Epithelial cell of proximal tubule (primary cell): ENCODE measurements around the gene MPHOSPH10. TPM values are rescaled to one million over a fixed set of nuclear protein-coding genes. Genes with fewer than 3 reads are reported as not detected.
"Not testable (repeated sequence)": the region's sequence is repeated elsewhere in the genome, so short reads cannot be mapped to it uniquely, and the experiment has no call there.

Experiments
- DNase-seq: peaks from one replicate; pipeline ENCODE4 v3.0.0-alpha.2; 2011; ENCODE audit warnings: low read depth
- H3K4me3 ChIP-seq: 2 replicates; pipeline ENCODE4 v1.5.1; 2011; ENCODE audit warnings: low read depth, mild to moderate bottlenecking, low read length
- CTCF ChIP-seq: conservative IDR thresholded peaks from 2 replicates; pipeline ENCODE4 v1.5.1; 2012; ENCODE audit warnings: low read depth, mild to moderate bottlenecking, low read length
- total RNA-seq: library from RNA; depleted of rRNA; stranded (reverse); fragments of >200 nt; gene quantifications from 2 replicates; pipeline ENCODE4 v1.2.3, GENCODE V29; 2015

Gene MPHOSPH10
- total RNA-seq, 1 donor from 2014 or later = 23.4 TPM

GRCh38 chr2:71100195-71100964 is 30.1 kb upstream of the MPHOSPH10 start:
- H3K4me3 ChIP-seq = no peak overlapping the region
- DNase-seq = no peak
- TF ChIP-seq CTCF = peak; percentile 67

DNA sequence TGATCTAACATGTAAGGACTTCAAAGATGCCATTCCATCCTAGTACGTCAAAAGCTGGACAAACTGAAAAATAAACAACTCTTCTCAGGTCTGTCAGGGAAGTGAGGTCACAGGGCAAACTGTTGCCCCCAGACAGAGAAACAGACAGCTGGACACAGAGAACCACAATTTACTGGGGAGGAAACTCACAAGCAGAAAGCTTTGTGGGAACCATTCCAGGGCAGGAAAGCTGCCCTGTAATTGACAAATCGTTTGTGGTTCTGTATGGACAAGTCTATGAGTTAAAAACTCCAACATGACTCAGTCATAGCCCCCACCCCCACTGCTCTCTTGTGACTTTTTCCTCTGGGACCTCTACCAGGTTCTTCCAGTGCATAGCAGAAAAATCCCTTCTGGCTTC is 28.8 kb upstream of the MPHOSPH10 start:
- H3K4me3 ChIP-seq = no peak overlapping the region

DNA sequence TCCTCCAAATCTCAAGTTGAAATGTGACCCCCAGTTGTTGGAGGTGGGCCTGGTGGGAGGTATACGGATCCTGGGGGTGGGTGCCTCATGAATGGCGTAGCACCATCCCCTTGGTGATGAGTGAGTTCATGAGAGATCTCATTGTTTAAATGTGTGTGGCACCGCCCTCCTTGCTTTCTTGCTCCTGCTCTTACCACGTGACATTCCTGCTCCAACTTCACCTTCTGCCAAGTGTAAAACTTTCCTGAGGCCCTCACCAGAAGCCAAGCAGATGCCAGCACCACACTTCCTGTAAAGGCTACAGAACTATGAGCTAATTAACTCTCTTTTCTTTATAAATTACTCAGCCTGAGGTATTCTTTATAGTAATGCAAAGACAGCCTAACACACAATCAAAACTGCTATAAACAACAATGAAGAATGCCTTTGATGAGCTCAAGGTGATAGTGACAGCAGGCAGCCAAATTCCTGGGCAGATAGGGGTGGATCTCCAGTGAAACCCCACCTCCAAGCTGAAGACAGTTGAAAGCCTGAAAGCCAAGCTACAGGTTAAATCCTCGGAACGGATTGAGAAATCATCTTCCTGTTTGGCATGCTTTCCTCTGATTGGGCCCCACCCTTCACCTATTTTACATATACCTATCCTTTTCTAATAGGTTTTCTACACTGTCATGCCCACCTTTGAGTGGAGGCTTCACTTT is 27.3 kb upstream of the MPHOSPH10 start:
- DNase-seq = no peak
- TF ChIP-seq CTCF = no peak
- H3K4me3 ChIP-seq = no peak overlapping the region

More for the DNA sequence above, 28.8 kb upstream of the MPHOSPH10 start:
- no peak for TF ChIP-seq CTCF
- no peak for DNase-seq

GRCh38 chr2:71103809-71104208 is 26.6 kb upstream of the MPHOSPH10 start:
- H3K4me3 ChIP-seq = no peak overlapping the region
- no peak for TF ChIP-seq CTCF
- no peak for DNase-seq

- H3K4me3 ChIP-seq, DNase-seq: not testable (repeated sequence)
Observed at GRCh38 chr2:71106463-71106862, 24.0 kb upstream of the MPHOSPH10 start.

- no peak for TF ChIP-seq CTCF
- DNase-seq = no peak
Observed at GRCh38 chr2:71108091-71108490, 22.3 kb upstream of the MPHOSPH10 start.

GRCh38 chr2:71113843-71114242 is 16.6 kb upstream of the MPHOSPH10 start:
- no peak for TF ChIP-seq CTCF
- H3K4me3 ChIP-seq = no peak overlapping the region
- no peak for DNase-seq

More at GRCh38 chr2:71108091-71108490, 22.3 kb upstream of the MPHOSPH10 start:
- H3K4me3 ChIP-seq = no peak overlapping the region
